K562 (cell line): ENCODE measurements around the gene TEDDM1. TPM values are rescaled to one million over a fixed set of nuclear protein-coding genes. Genes with fewer than 3 reads are reported as not detected.
A peak's percentile ranks its signal among the peaks of the same experiment; 100 is the strongest.

ENCODE experiments used
- ATAC-seq: fragments of 200-7000 bp; cut with Tn5 transposase; 3 replicates; pipeline ENCODE4 v1.9.1; 2020; ENCODE audit warnings: moderate library complexity
- BruUV-seq: library from RNA; stranded (reverse); fragments of 400-500 nt; replicated peaks from 2 replicates; lab custom pipeline; 2021; lab: Mats Ljungman, UMichigan
- CTCF ChIA-PET: fragments of 300-600 bp; formaldehyde crosslinking; extraction: SDS; loops from one replicate; lab custom pipeline; 2021; ENCODE audit warnings: low intra/inter-chr PET ratio; lab: Yijun Ruan, JAX
- POLR2A ChIA-PET: fragments of 300-600, 350-650 bp; sonication (Branson Sonifier 250); formaldehyde crosslinking; extraction: SDS; loops from one replicate; lab custom pipeline; 2021; ENCODE audit warnings: antibody characterized with exemption, inconsistent platforms; lab: Yijun Ruan, JAX
- DNase-seq, 4 experiments: peaks; one replicate each; pipeline versions ENCODE4 v3.0.0 to v3.0.0-alpha.2; 2011 to 2018; ENCODE audit warnings: low spot score in 3 of 4, mixed read lengths in 3 of 4; ENCODE audit errors: extremely low read depth in 1 of 4
- FAIRE-seq: peaks from 2 replicates; lab custom pipeline; 2011; peaks lifted over from hg19 to GRCh38; lab: Jason Lieb, UNC
- H2AFZ ChIP-seq: 2 replicates; pipeline ENCODE4 v1.6.0; 2011; ENCODE audit warnings: low read depth, low read length, control low read depth, inconsistent platforms
- H3K27ac ChIP-seq: fragments of 200-600 bp; 3 replicates; pipeline ENCODE4 v1.8.0; 2011; ENCODE audit warnings: low read depth, mild to moderate bottlenecking, control low read depth, inconsistent platforms, low read length, moderate library complexity, mixed read lengths; ENCODE audit errors: extremely low read depth
- H3K27me3 ChIP-seq, 2 experiments: fragments of 300-600 bp in 1 of 2; 2 replicates in 1 of 2; 3 replicates in 1 of 2; pipeline versions ENCODE4 v1.6.0 to v1.8.0; 2011; ENCODE audit warnings: inconsistent platforms in 2 of 2, low read length in 2 of 2, mild to moderate bottlenecking in 1 of 2, mixed read lengths in 1 of 2, moderate library complexity in 1 of 2; ENCODE audit not compliant: control insufficient read depth in 2 of 2, insufficient read depth in 2 of 2
- H3K36me3 ChIP-seq: fragments of 300-600 bp; 3 replicates; pipeline ENCODE4 v1.8.0; 2011; ENCODE audit warnings: mild to moderate bottlenecking, low read length, inconsistent platforms; ENCODE audit not compliant: control insufficient read depth, insufficient read depth
- H3K4me1 ChIP-seq, 2 experiments: fragments of 200-600 bp in 1 of 2; replicated peaks in 1 of 2; 2 replicates in 1 of 2; 3 replicates in 1 of 2; pipeline versions ENCODE4 v1.5.1 to v1.8.0; 2011; ENCODE audit warnings: inconsistent platforms in 2 of 2, low read length in 2 of 2, mild to moderate bottlenecking in 1 of 2, mixed read lengths in 1 of 2, moderate library complexity in 1 of 2; ENCODE audit not compliant: control insufficient read depth in 2 of 2, insufficient read depth in 2 of 2
- H3K4me2 ChIP-seq: 2 replicates; pipeline ENCODE4 v1.6.1; 2011; ENCODE audit warnings: low read length, control low read depth, inconsistent platforms, mixed read lengths; ENCODE audit not compliant: insufficient read depth
- H3K4me3 ChIP-seq: fragments of 200-600 bp; sonication (generic), shearing (Covaris generic); 2 replicates; pipeline ENCODE4 v1.5.1; 2016; ENCODE audit warnings: control low read depth, inconsistent platforms
- H3K79me2 ChIP-seq: fragments of 200-600 bp; 3 replicates; pipeline ENCODE4 v1.8.0; 2011; ENCODE audit warnings: low read length, inconsistent platforms; ENCODE audit not compliant: control insufficient read depth, insufficient read depth
- H3K9ac ChIP-seq, 2 experiments: 2 replicates each; pipeline versions ENCODE4 v1.6.0 to v1.6.1; 2011; ENCODE audit warnings: low read depth in 2 of 2, low read length in 2 of 2, control low read depth in 1 of 2, inconsistent platforms in 1 of 2, mild to moderate bottlenecking in 1 of 2, mixed read lengths in 1 of 2; ENCODE audit not compliant: insufficient read depth in 1 of 2
- H3K9me1 ChIP-seq: one replicate; pipeline ENCODE4 v1.6.0; 2011; ENCODE audit warnings: inconsistent platforms, mild to moderate bottlenecking, low read length, moderate library complexity; ENCODE audit not compliant: control insufficient read depth, insufficient read depth
- H3K9me3 ChIP-seq: replicated peaks from 2 replicates; pipeline ENCODE4 v1.5.1; 2011; ENCODE audit warnings: low read depth, low read length, inconsistent platforms; ENCODE audit not compliant: control insufficient read depth, insufficient read depth
- H4K20me1 ChIP-seq: replicated peaks from 2 replicates; pipeline ENCODE4 v1.6.1; 2011; ENCODE audit warnings: low read length, inconsistent platforms, mixed read lengths; ENCODE audit not compliant: control insufficient read depth, insufficient read depth
- BRF1 ChIP-seq: IDR thresholded peaks from 3 replicates; pipeline ENCODE4 v1.6.1; 2011; ENCODE audit warnings: borderline replicate concordance, mild to moderate bottlenecking; ENCODE audit not compliant: insufficient read length; ENCODE audit errors: extremely low read depth
- CEBPB ChIP-seq: fragments of 450-650 bp; IDR thresholded peaks from 2 replicates; pipeline ENCODE4 v1.6.1; 2016; ENCODE audit warnings: missing genetic modification characterization, missing compliant biosample characterization
- CEBPG ChIP-seq, 3 experiments: fragments of 200-800 bp in 1 of 3; sonication (Bioruptor generic) in 1 of 3; sonication (generic) in 1 of 3; formaldehyde crosslinking in 1 of 3; IDR thresholded peaks in 2 of 3; conservative IDR thresholded peaks in 1 of 3; 2 replicates each; pipeline versions ENCODE4 v1.6.1 to v1.8.0; 2016 to 2022; ENCODE audit warnings: missing compliant biosample characterization in 2 of 3, missing genetic modification characterization in 2 of 3, mild to moderate bottlenecking in 1 of 3, missing genetic modification reagents in 1 of 3
- ETV5 ChIP-seq: sonication (generic); formaldehyde crosslinking; IDR thresholded peaks from 2 replicates; pipeline ENCODE4 v1.4.0; 2020; ENCODE audit warnings: low read depth, mild to moderate bottlenecking, missing genetic modification reagents
- TCF7L2 ChIP-seq: fragments of 150-350 bp; IDR thresholded peaks from 2 replicates; pipeline ENCODE4 v1.6.1; 2016; ENCODE audit warnings: low read depth, mild to moderate bottlenecking, low read length, moderate library complexity
- WGBS: fragments of 100-300 bp; shearing (Covaris generic); methylation state at CpG from one replicate; pipeline ENCODE4 v1.1.6; 2016; ENCODE audit warnings: low coverage, mixed read lengths; ENCODE audit not compliant: insufficient coverage; ENCODE audit errors: missing lambda C conversion rate; 5-methylcytosine and 5-hydroxymethylcytosine counted together
- in situ Hi-C: fragments of 300-500 bp; cut with MboI; formaldehyde crosslinking; loops from 4 replicates; pipeline ENCODE4 v1.15.0; 2018; ENCODE audit warnings: inconsistent platforms, mixed read lengths
- intact Hi-C: fragments of 100-400 bp; cut with micrococcal nuclease; formaldehyde crosslinking; loops from 2 replicates; pipeline ENCODE4 v1.14.2; 2022
- polyA plus RNA-seq, 8 experiments: library from polyadenylated mRNA; depleted of rRNA in 4 of 8; stranded (reverse) in 5 of 8; unstranded in 3 of 8; fragments of >200 nt; fragmentation: Nextera tagmentation in 2 of 8; fragmentation: Illumina TruSeq in 1 of 8; extraction: Ambion mirVana in 2 of 8; extraction: Trizol in 1 of 8; gene quantifications; 2 replicates each; pipeline versions ENCODE4 v1.2.1 to v1.2.3, GENCODE V29; 2011 to 2014; ENCODE audit warnings: inconsistent platforms in 1 of 8, missing spikeins in 1 of 8
- total RNA-seq, 7 experiments: library from RNA; depleted of rRNA in 6 of 7; stranded (reverse); fragments of >200 nt in 6 of 7; fragmentation: Illumina TruSeq in 2 of 7; extraction: Trizol in 2 of 7; gene quantifications; 2 replicates each; pipeline versions ENCODE4 v1.2.1 to v1.2.3, GENCODE V29; 2011 to 2021; ENCODE audit warnings: low replicate concordance in 1 of 7
- TF ChIP-seq, protein P1 (sequence below): fragments of 450-650 bp; formaldehyde crosslinking; IDR thresholded peaks from 2 replicates; pipeline ENCODE4 v1.4.0; 2022; ENCODE audit warnings: missing genetic modification characterization
- TF ChIP-seq, protein P2 (sequence below): fragments of 250-450 bp; sonication (Bioruptor Pico); IDR thresholded peaks from 2 replicates; pipeline ENCODE4 v1.8.0; 2022; ENCODE audit warnings: moderate library complexity, mild to moderate bottlenecking, inconsistent platforms

Gene TEDDM1
- total and polyA plus RNA-seq, 9 of the 15 experiments (the other 6 are each of a cell fraction or from before 2014, with no cell fraction given): not detected

DNA sequence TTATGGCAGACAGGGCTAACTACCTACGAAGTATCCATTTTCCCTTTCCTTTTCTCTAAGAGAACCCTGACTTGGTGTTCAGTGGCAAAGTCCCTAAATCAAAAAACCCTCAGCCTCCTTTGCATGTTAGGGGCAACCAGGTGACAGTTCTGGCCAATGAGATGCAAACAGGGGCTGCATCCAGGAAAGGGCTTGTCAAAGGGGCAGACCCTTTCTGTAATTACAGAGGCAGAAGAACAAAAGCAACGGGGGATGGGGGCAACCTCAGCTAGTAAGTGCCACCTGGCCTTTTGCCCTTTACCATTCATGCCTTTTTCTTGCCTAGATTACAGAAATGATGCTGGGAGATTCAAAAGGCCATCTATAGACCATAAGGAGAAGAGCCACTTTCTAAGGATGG lies 43.3 kb downstream of the TEDDM1 start (continued):
- TF ChIP-seq TCF7L2: no peak
- TF ChIP-seq, protein P1, sequence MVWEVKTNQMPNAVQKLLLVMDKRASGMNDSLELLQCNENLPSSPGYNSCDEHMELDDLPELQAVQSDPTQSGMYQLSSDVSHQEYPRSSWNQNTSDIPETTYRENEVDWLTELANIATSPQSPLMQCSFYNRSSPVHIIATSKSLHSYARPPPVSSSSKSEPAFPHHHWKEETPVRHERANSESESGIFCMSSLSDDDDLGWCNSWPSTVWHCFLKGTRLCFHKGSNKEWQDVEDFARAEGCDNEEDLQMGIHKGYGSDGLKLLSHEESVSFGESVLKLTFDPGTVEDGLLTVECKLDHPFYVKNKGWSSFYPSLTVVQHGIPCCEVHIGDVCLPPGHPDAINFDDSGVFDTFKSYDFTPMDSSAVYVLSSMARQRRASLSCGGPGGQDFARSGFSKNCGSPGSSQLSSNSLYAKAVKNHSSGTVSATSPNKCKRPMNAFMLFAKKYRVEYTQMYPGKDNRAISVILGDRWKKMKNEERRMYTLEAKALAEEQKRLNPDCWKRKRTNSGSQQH: no peak

DNA sequence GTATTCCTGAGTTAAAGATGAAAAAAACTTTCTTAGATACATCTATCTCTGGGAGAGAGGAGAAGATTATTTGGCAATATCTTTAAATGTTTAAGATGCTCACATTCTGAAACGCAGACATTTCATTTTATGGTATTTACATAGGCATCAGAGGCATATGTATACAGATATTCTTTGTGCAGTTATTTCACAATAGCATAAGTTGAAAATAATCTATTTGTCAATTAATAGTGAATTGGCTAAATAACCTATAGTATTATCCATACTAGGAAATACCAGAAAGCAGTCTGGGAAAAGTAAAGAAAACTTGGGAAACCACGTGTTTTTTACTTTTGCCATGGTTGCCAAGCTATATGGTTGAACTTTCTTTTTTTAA lies 44.8 kb downstream of the TEDDM1 start:
- no peaks in the 10 kb centered on the region for H3K36me3 ChIP-seq
- intact Hi-C loops: loop anchor here (2.0 kb wide), 1 partner anchor 17 kb away; no protein-coding TSS in a partner anchor
- CTCF ChIA-PET: no interaction called here
- 39% methylated on average over 2 of the region's 2 CpGs for WGBS
- no peak overlapping the region for H3K4me2 ChIP-seq
- peaks cover 13 to 27% of the 10 kb centered on the region in 2 experiments for H3K4me1 ChIP-seq
- no peak for DNase-seq
- BruUV-seq: no TSS peak
- no peak for TF ChIP-seq ETV5 (CRISPR knock-in tag)
- no peak for TF ChIP-seq BRF1
- no peak for TF ChIP-seq CEBPG (CRISPR knock-in tag; IDR thresholded peaks at IDR 0.05)
- TF ChIP-seq CEBPG (tag; conservative IDR thresholded peaks at IDR 0.05 in 1 of 2, IDR thresholded peaks at IDR 0.05 in 1 of 2): peak in 1 of 2 experiments; percentile 55; a peak in 2 of 4 replicates
- TF ChIP-seq CEBPB (tag): peak; percentile 78
- TF ChIP-seq, protein P2, sequence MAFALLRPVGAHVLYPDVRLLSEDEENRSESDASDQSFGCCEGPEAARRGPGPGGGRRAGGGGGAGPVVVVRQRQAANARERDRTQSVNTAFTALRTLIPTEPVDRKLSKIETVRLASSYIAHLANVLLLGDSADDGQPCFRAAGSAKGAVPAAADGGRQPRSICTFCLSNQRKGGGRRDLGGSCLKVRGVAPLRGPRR (CRISPR knock-in tag): no peak
- TF ChIP-seq, all 486 proteins: peak for 2
- in situ Hi-C loops: no loop called here
- ATAC-seq: no peak
- H2AFZ ChIP-seq: no peak overlapping the region; the same call in 1 of the 2 replicates
- no peak for FAIRE-seq
- no peaks in the 10 kb centered on the region for H3K9me3 ChIP-seq
- H4K20me1 ChIP-seq: no peaks in the 10 kb centered on the region
- H3K27me3 ChIP-seq: no peaks in the 10 kb centered on the region
- no peaks in the 10 kb centered on the region for H3K79me2 ChIP-seq
- H3K9ac ChIP-seq: no peak overlapping the region
- no peak overlapping the region for H3K27ac ChIP-seq
- H3K9me1 ChIP-seq: peaks cover 4% of the 10 kb centered on the region
- POLR2A ChIA-PET: interaction anchor here (1.0 kb wide), 2 partner anchors 14 to 27 kb away, joined by 3 read pairs; no protein-coding TSS in a partner anchor
- no peak overlapping the region for H3K4me3 ChIP-seq
